GM19193 (cell line): ENCODE results near the gene FBXL13.

Experiments
- POLR2A ChIP-seq: IDR thresholded peaks from 4 replicates; pipeline ENCODE4 v1.6.1; 2011; ENCODE audit not compliant: insufficient read depth, insufficient read length; ENCODE audit errors: extremely low read depth

The FBXL13 gene

DNA sequence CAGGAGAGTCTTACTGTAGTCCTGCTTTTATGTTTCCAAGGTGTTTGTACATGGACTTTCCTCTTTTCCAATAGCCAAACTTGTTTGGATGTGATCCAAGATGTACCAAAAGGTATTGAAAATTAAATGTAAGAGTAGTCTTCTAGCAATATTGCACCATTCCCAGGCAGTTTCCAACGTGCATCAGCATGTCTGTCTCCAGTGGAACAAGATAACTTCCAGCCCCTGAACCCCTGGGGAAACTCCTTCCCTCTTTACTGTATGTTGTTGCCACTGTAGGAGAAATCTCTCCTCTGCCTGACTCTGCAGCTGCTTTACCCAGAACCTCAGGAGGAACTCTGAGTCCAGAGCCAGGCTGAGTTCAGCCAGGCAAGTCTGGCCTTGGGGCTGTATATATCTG lies 18.8 kb upstream of the FBXL13 start:
- TF ChIP-seq POLR2A, result no peak

DNA sequence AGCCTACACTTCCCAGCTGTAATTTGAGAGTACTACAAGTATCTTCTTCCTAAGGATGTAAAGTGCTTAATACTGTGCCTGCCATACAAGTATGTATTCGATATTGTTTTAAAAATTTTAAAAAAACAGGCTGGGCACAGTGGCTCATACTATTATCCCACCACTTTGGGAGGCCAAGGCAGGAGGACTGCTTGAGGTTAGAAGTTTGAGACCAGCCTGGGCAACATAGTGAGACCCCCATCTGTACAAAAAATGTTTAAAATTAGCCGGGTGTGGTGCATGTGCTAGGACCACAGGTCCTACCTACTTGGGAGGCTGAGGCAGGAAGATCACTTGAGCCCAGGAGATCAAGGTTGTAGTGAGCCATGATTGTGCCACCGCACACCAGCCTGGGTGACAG lies 8.6 kb upstream of the FBXL13 start:
- TF ChIP-seq POLR2A, result no peak

DNA sequence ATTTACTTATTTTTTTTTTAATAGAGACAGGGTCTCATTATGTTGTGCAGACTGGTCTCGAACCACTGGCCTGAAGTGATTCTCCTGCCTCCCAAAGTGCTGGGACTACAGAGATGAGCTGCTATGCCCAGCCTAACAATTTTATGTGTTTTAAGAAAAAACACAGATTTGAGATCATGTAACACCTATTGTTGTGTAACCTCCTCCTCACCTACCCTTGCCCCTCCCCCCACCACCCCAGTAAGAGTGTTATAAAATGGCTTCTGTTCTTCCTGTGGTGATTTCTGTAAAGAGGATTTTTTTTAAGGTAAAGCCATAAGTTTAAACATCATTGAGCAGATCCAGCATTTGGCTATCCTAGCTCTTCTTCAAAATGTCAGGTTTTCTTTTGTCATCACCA lies 7.9 kb upstream of the FBXL13 start:
- TF ChIP-seq POLR2A, result no peak

DNA sequence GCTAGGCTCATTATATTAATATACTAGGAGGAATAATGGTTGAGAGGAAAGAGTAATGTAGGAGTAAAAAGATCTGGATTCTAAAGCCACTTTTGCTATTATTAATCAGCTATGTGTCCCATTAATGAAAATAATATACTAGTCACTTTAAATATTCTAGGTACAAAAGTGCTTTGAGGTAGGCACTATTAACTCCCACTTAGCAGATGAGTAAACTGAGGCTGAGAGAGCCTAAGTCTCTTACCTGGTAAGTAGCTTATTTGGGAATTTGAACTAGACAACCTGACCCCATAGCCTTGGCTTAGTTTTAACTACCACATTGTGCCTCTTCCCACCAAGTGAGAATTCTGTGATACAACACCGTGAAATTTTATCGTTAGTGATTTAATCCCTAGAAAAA lies 6.3 kb upstream of the FBXL13 start:
- TF ChIP-seq POLR2A, result no peak

DNA sequence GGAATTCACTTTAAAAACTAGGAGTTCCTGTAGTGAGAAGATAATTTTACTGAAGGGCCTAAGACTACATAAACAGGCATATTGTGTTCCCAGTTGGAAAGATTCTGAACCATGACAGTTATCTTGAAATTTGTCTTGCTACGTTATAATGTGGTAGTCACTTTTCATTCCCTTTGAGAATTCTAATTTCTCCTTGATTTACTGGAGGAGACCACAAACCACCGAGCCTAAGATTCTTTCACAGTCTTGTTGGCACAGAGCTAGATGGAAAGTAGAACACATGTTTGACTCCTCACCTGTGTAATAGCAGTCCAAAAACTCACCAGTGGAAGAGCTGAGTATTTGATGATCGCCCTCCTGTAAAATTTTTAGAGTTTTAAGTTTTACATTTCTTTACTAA lies 5.2 kb upstream of the FBXL13 start:
- TF ChIP-seq POLR2A, result no peak

DNA sequence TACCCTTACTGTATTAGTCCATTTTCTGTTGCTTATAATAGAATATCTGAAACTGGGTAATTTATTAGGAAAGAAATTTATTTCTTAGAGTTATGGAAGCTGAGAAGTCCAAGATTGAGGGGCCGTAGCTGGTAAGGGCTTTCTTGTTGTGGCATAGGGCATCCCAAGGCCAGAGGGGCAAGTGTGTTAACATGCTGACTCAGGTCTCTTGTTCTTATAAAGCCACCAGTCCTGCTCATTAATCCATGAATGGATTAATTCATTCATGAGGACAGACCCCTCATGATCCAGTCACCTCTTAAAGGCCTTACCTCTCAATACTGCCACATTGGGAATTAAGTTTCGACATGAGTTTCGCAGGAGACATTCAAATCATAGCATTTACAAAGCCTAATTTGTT lies 2.7 kb upstream of the FBXL13 start:
- TF ChIP-seq POLR2A, result no peak

DNA sequence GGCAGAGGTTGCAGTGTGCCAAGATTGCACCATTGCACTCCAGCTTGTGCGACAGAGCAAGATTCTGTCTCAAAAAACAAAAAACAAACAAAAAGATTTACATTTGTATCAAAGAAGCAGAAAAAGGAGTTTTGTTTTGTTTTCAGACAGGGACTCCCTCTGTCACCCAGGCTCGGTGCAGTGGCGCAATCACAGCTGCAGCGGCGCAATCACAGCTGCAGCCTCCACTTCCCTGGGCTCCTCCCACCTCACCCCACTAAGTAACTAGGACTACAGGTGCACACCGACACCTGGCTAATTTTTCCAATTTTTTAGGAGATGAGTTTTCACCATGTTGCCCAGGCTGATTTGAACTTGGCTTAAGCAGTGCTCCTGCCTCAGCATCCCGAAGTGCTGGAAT lies 2.2 kb upstream of the FBXL13 start:
- TF ChIP-seq POLR2A, result no peak

DNA sequence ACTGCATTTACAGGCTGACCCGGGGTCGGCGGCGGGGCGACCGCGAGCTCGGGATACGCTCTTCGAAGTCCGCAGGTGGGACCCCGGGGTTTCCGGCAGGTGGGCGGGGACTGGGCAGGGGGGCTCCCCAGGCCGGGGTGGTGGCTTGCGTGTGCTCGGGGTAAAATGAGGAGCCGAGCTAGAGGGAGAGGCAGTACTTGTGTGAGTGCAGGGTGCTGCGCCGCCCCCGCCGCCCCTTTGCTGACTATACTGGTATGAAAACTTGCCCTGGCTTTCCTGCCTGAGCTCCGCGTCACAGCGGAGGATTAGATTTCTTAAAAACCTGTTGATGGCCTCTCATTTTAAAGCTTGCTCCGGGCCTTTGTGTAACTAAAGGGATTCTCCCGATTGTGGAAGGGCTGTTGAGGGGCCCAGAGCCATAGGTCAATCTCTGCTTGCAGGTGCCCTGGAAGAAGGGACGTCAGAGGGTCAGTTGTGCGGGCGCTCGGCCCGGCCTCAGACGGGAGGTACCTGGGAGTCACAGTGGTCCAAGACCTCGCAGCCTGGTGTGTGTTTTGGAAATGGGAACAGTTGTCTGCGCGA lies 832 bp upstream of the FBXL13 start:
- TF ChIP-seq POLR2A, result no peak

DNA sequence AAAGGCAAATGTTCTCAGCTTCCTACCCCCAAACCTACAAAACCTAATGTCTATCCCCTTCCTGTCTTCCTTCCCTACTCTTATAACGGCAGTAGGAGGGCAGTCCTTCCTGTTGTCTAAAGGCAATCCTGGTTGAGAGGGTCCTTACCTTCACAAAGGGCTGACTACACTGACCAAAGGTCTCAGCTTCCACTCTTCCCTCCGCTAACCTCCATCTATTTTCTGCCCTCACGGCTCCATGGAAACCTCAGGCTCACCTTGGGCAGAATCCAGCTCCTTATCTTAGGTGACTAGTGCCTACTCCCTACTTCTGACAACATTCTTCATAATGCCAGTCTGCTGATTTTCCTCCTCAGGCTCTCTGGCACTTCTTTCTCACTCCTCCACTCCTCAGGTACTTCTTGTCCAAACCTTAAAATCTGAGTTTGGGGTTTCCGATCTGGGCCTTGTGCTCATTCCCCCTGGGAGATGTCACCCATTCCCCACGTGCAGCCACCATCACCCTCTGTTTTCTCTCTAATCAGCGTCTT lies 542 bp downstream of the FBXL13 start:
- no peak for TF ChIP-seq POLR2A

DNA sequence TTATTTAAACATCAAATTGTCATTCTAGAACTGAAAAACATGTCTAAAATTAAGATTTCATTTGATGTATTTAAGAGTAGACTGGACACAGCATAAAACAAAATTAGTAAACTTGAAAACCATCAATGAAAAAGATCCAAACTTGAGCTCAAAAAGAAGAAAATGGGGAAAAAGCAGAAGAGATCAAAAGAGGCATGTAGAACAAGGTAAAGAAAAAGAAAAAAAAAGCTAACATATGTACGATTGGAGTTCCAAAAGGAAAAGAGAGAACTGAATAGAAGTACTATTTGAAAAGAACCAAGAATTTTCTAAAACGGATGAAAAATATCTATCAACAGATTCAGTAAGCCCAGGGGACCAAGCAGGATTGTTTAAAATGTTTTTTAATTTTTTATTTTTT lies 3.6 kb downstream of the FBXL13 start:
- no peak for TF ChIP-seq POLR2A

DNA sequence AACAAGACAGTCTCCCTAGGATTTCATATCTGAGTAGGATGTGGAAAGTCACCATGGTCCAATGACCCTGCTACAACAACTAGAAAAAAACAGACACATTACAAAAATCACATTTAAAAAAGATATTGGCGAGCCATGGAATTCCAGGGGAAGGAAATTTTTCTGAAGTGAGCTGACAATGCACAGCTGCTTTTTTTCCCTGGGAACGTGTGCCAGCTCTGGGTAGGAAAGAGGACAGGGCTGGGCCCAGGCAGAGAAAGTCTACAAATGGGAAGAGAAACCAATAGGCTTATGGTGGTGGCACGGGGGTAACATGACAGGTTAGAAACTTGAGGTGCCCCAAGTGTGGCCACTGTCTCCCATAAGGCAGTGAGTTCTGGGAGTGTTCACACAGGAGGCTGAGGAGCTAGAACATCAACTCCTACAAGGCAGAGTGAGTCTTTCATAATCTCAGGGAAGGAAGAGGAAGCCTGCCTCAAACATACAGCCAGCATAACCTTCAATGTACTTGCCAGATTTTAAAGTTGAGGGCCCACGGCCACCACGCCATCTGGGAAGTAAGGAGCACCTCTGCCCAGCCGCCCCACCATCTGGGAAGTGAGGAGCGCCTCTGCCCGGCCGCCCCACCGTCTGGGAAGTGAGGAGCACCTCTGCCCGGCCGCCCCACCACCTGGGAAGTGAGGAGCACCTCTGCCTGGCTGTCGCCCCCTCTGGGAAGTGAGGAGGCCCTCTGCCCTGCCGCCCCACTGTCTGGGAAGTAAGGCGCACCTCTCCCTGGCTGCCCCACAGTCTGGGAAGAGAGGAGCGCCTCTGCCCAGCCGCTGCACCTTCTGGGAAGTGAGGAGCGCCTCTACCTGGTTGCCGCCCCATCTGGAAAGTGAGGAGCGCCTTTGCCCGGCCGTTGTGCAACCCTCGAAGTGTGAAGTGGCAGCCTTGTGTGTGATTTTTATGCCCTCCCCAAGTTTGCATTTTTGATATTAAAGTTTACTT lies 5.9 kb downstream of the FBXL13 start:
- TF ChIP-seq POLR2A, result no peak

DNA sequence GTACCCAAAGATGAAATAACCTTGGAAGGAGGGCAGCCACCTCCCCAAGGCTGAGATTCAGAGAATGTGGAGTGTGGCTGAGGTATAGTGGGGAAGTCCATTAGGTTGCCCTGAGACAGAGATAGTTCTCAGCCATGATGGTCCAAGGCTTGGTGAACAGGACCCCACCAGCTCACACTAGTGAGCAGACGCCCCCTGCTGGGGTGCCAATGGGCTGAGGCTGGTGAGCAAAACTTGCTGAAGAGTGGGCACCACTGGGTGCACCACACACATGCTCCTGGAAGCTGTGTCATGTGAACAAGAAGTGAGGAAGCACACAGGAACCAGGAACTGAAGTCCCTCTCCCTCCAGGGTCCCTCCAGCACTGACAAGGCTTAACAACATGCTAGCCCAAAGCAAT lies 8.9 kb downstream of the FBXL13 start:
- TF ChIP-seq POLR2A, result no peak

DNA sequence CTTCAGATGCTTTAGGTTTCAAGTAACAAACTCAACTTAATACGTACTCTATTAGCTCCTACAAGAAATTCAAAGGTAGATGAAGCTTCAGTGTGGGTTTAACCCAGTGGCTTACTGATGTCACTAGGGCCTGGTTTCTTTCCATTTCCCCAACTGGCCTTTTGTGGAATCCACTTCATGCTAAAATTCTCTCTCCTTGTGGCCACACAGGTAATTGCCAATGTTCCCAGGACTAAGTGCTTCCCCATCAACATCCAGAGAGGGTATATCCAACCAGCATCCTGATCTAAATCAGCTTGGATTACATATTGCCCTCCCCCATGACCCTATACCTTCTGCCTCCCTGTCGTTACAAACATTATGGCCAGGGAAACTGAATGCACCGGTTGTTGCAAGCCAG lies 10.7 kb downstream of the FBXL13 start:
- no peak for TF ChIP-seq POLR2A

DNA sequence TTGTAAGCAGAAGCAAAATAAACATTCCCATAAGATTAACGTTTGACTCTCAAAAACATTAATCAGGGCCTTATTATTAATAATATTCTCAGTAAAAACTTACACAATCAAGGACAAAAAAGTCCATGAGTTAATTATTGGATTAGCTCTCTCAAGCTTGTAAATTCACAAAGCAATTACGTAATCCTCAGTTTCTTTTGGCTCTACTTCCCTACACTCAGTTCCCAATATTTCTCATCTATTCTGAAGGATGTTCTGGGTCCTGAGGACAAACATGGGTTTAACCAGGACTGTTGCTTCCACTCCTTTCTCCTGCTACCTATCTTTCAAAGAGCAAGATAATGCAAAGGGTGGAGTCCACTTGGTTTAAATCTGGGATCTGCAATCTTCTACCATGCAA lies 15.1 kb downstream of the FBXL13 start:
- TF ChIP-seq POLR2A, result no peak

DNA sequence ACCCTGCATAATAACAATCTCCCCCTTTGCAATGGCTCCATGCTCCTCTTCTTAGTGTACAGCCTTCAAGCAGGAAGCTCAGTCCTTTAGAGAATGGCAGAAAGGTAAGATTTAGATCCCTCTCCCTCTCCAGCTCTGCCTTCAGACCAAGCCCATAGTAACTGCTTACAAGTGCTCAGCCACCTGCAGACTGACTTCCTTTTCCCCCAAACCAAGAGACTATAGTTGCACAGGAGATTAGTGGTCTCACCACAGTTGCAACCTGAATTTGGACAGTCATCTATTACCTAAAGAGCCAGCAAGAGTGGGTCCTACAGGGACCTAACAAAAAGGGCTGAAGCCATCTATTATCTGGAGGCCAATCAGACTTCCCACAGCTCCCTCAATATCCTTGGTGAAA lies 16.5 kb downstream of the FBXL13 start:
- no peak for TF ChIP-seq POLR2A

DNA sequence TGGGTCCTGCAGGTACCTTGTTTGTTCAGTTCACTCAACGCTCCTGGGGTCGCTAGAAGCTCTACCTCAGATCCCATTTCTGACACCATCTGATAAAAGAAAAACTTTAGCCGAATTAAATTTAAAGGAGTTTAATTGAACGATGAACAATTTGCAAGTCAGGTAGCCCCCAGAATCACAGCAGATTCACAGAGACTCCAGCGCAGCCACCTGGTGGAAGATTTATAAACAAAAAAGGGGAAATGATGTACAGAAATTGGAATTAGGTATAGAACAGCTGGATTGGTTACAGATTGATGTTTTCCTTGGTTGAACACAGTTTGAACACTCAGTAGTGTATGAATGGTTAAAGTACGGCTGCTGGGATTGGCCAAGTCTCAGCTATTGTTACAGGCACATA lies 23.1 kb downstream of the FBXL13 start:
- no peak for TF ChIP-seq POLR2A
